Measurements from ENCODE around the gene JADE2. TPM values are rescaled to one million over a fixed set of nuclear protein-coding genes. Genes with fewer than 3 reads are reported as not detected.

The JADE2 gene
- total RNA-seq, 1 experiment from 2014 or later, result 39.9 TPM

- no peak overlapping the region for H3K4me2 ChIP-seq (ENCODE audit: low read length)
- DNase-seq (ENCODE audit: low read depth, low spot score) (no peak), ATAC-seq (no peak)
- intact Hi-C loops (cut with micrococcal nuclease), result no loop called here
- no peaks in the 10 kb centered on the region for H3K36me3 ChIP-seq (ENCODE audit: control insufficient read depth in 1 of 2, insufficient read depth in 2 of 2, low read length in 2 of 2)
- H4K20me1 ChIP-seq (ENCODE audit: insufficient read depth), result no peaks in the 10 kb centered on the region
- no peaks in the 10 kb centered on the region for H3K79me2 ChIP-seq (ENCODE audit: insufficient read depth, low read length)
- no peaks in the 10 kb centered on the region for H3K27me3 ChIP-seq (ENCODE audit: insufficient read depth, low read length)
- no peak overlapping the region for H2AFZ ChIP-seq (ENCODE audit: low read depth, low read length, poor library complexity, severe bottlenecking)
- no peaks in the 10 kb centered on the region for H3K9me2 ChIP-seq (ENCODE audit: insufficient read depth)
- no TSS peak for BruUV-seq (replicated peaks)
- CTCF ChIA-PET, result no interaction called here
- no peak overlapping the region for H3K27ac ChIP-seq (ENCODE audit: low read depth, low read length)
- RAD21 ChIA-PET (ENCODE audit: low non-redundant PET in 1 of 2, low total read pairs in 2 of 2, uncharacterized antibody in 2 of 2, unreplicated experiment in 2 of 2), result no interaction called here
- POLR2A ChIA-PET, result no interaction called here
- no peak overlapping the region for H3K9ac ChIP-seq (ENCODE audit: low read length)
- peaks cover 3 to 8% of the 10 kb centered on the region in 2 experiments; a peak in 3 of 4 replicates for H3K4me1 ChIP-seq (ENCODE audit: control insufficient read depth in 1 of 2, insufficient read depth in 2 of 2, low read length in 2 of 2)
- H3K9me3 ChIP-seq (ENCODE audit: control insufficient read depth in 1 of 2, insufficient read depth in 1 of 2, low read depth in 1 of 2, low read length in 2 of 2), result no peaks in the 10 kb centered on the region
- TF ChIP-seq, protein P1, sequence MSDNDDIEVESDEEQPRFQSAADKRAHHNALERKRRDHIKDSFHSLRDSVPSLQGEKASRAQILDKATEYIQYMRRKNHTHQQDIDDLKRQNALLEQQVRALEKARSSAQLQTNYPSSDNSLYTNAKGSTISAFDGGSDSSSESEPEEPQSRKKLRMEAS (IDR thresholded peaks at IDR 0.05), result no peak
- TF ChIP-seq TCF7L2 (IDR thresholded peaks at IDR 0.05; ENCODE audit: borderline replicate concordance, extremely low read depth, insufficient read depth, insufficient read length) (no peak), SRF (IDR thresholded peaks at IDR 0.05; ENCODE audit: low read depth) (no peak), SIN3A (IDR thresholded peaks at IDR 0.05; ENCODE audit: low read depth) (no peak), CEBPB (IDR thresholded peaks at IDR 0.05; ENCODE audit: low read depth) (no peak), EGR1 (IDR thresholded peaks at IDR 0.05; ENCODE audit: low read depth) (no peak), CBX3 (IDR thresholded peaks at IDR 0.05; ENCODE audit: low read depth) (no peak), POLR2AphosphoS5 (IDR thresholded peaks at IDR 0.05; ENCODE audit: low read depth, low read length) (no peak), YY1 (IDR thresholded peaks at IDR 0.05; ENCODE audit: extremely low read depth, insufficient replicate concordance, low read depth, low read length) (no peak), EZH2phosphoT487 (IDR thresholded peaks at IDR 0.05; ENCODE audit: borderline replicate concordance) (no peak)
- TF ChIP-seq, protein P2, sequence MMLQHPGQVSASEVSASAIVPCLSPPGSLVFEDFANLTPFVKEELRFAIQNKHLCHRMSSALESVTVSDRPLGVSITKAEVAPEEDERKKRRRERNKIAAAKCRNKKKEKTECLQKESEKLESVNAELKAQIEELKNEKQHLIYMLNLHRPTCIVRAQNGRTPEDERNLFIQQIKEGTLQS (IDR thresholded peaks at IDR 0.05), result no peak
- no peak overlapping the region for H3K4me3 ChIP-seq (replicated peaks in 1 of 2; ENCODE audit: low read depth in 1 of 2, low read length in 2 of 2)
These were observed 32.9 kb upstream of the JADE2 start for GRCh38 chr5:134492568-134492967.

GRCh38 chr5:134493461-134494055, 31.9 kb upstream of the JADE2 start:
- Histone ChIP-seq H3K4me1 (ENCODE audit: control insufficient read depth in 1 of 2, insufficient read depth in 2 of 2, low read length in 2 of 2) (peaks cover 3 to 9% of the 10 kb centered on the region in 2 experiments; a peak in 3 of 4 replicates), H3K4me2 (ENCODE audit: low read length) (no peak overlapping the region), H3K79me2 (ENCODE audit: insufficient read depth, low read length) (no peaks in the 10 kb centered on the region), H3K27ac (ENCODE audit: low read depth, low read length) (no peak overlapping the region), H3K9ac (ENCODE audit: low read length) (no peak overlapping the region), H2AFZ (ENCODE audit: low read depth, low read length, poor library complexity, severe bottlenecking) (no peak overlapping the region), H3K9me2 (ENCODE audit: insufficient read depth) (no peaks in the 10 kb centered on the region), H3K4me3 (replicated peaks in 1 of 2; ENCODE audit: low read depth in 1 of 2, low read length in 2 of 2) (no peak overlapping the region), H3K36me3 (ENCODE audit: control insufficient read depth in 1 of 2, insufficient read depth in 2 of 2, low read length in 2 of 2) (no peaks in the 10 kb centered on the region), H3K9me3 (ENCODE audit: control insufficient read depth in 1 of 2, insufficient read depth in 1 of 2, low read depth in 1 of 2, low read length in 2 of 2) (no peaks in the 10 kb centered on the region), H4K20me1 (ENCODE audit: insufficient read depth) (no peaks in the 10 kb centered on the region), H3K27me3 (ENCODE audit: insufficient read depth, low read length) (no peaks in the 10 kb centered on the region)
- DNase-seq (ENCODE audit: low read depth, low spot score) (no peak), ATAC-seq (no peak)
- POLR2A ChIA-PET, result no interaction called here
- no peak for TF ChIP-seq CBX3 (IDR thresholded peaks at IDR 0.05; ENCODE audit: low read depth)
- no peak for TF ChIP-seq ZNF274 (IDR thresholded peaks at IDR 0.05; ENCODE audit: low read depth, low read length)
- no peak for TF ChIP-seq ELF1 (IDR thresholded peaks at IDR 0.05; ENCODE audit: borderline replicate concordance, low read depth)
- TF ChIP-seq CTCF (IDR thresholded peaks at IDR 0.05 in 2 of 3, conservative IDR thresholded peaks at IDR 0.05 in 1 of 3; ENCODE audit: borderline replicate concordance in 1 of 3, insufficient read depth in 1 of 3, low read depth in 2 of 3, low read length in 2 of 3), result no peak
- TF ChIP-seq, protein P1 (IDR thresholded peaks at IDR 0.05), result no peak
- TF ChIP-seq, protein P2 (IDR thresholded peaks at IDR 0.05), result no peak
- no peak for TF ChIP-seq TCF7L2 (IDR thresholded peaks at IDR 0.05; ENCODE audit: borderline replicate concordance, extremely low read depth, insufficient read depth, insufficient read length)
- TF ChIP-seq FOSL1 (IDR thresholded peaks at IDR 0.05; ENCODE audit: low read depth), result no peak
- no peak for TF ChIP-seq EZH2phosphoT487 (IDR thresholded peaks at IDR 0.05; ENCODE audit: borderline replicate concordance)
- no peak for TF ChIP-seq RAD21 (IDR thresholded peaks at IDR 0.05; ENCODE audit: low read depth)
- TF ChIP-seq SIN3A (IDR thresholded peaks at IDR 0.05; ENCODE audit: low read depth), result no peak
- no peak for TF ChIP-seq ZFX (IDR thresholded peaks at IDR 0.05)
- CTCF ChIA-PET, result no interaction called here
- BruUV-seq (replicated peaks), result no TSS peak
- RAD21 ChIA-PET (ENCODE audit: low non-redundant PET in 1 of 2, low total read pairs in 2 of 2, uncharacterized antibody in 2 of 2, unreplicated experiment in 2 of 2), result no interaction called here
- intact Hi-C loops (cut with micrococcal nuclease), result no loop called here
